ENCODE data around the gene ERFL.

The ERFL gene

DNA sequence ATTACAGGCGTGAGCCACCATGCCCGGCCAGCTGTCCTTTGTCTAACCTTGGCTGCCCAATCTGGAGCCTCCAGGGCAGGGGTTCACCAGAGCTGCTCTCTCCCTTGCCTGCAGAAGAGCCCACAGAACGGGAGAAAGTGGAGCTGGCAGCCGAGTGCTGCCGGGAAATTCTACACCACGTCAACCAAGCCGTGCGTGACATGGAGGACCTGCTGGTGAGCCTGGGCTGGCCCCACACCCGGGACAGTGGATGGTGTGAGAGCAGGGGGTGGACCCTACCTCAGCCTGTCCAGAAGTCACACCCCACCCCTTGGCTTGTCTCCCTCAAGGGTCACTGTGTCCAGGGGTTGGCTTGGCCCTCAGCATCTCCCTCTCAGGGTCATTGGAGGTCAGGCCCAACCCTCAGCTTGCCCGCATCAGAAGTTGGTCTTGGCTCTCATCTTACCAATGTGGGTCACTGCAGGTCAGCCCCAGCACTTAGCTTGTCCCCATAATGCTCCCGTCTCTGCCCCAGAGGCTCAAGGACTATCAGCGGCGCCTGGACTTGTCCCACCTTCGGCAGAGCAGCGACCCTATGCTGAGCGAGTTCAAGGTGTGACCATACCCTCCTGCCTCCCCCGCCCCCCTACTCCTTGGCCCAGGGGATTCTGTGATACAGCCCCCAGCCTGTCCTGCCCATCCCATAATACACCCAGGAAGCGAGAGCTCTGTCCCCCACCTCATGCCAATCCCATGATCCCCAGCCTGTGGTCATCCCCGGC, 24.9 kb downstream of the ERFL start:
- no peak for TF ChIP-seq ZFX (IDR thresholded peaks at IDR 0.05)
- TF ChIP-seq, protein P1, sequence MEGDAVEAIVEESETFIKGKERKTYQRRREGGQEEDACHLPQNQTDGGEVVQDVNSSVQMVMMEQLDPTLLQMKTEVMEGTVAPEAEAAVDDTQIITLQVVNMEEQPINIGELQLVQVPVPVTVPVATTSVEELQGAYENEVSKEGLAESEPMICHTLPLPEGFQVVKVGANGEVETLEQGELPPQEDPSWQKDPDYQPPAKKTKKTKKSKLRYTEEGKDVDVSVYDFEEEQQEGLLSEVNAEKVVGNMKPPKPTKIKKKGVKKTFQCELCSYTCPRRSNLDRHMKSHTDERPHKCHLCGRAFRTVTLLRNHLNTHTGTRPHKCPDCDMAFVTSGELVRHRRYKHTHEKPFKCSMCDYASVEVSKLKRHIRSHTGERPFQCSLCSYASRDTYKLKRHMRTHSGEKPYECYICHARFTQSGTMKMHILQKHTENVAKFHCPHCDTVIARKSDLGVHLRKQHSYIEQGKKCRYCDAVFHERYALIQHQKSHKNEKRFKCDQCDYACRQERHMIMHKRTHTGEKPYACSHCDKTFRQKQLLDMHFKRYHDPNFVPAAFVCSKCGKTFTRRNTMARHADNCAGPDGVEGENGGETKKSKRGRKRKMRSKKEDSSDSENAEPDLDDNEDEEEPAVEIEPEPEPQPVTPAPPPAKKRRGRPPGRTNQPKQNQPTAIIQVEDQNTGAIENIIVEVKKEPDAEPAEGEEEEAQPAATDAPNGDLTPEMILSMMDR (conservative IDR thresholded peaks at IDR 0.05): no peak
- peak overlapping the region; percentile 68 for H3K27ac ChIP-seq

DNA sequence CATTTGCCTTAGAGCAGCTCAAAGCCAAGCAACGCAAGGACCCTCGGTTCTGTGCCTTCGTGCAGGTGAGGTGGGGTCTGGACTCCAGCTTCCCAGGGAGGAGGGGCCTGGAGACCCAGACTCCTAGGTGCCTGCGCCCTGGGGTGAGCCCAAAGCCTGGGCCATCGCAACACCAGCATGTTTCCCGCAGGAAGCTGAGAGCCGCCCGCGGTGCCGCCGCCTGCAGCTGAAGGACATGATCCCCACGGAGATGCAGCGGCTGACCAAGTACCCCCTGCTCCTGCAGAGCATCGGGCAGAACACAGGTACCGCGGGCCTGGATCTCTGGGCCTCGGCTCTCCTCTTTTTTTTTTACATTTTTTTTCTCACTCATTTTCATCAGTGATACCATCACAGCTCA, 25.7 kb downstream of the ERFL start:
- no peak overlapping the region; the same call in 1 of the 2 replicates for H3K27ac ChIP-seq
- TF ChIP-seq, protein P1 (conservative IDR thresholded peaks at IDR 0.05): no peak
- no peak for TF ChIP-seq ZFX (IDR thresholded peaks at IDR 0.05)

DNA sequence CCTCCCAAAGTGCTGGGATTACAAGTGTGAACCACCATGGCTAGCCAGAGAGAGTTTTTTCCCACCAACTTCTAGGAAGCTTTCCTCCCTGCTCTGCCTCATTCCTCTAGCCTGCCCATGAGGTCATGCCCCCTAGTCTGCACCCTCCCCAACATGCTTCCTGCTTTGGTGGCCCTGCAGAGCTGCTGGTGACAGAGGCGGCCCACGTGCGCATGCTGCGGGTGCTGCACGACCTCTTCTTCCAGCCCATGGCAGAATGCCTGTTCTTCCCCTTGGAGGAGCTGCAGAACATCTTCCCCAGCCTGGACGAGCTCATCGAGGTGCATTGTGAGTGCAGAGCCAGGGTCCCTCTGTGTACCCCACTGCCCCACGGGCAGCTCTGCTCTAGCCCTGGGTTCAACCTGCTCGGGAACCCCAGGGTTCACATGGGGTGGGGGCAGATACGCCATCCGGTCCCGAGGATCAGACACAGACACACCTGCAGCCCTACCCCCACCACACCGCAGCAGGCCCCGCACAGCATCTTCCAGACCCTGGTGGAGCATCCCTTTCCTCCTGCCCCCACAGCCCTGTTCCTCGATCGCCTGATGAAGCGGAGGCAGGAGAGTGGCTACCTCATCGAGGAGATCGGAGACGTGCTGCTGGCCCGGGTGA, 26.4 kb downstream of the ERFL start:
- no peak for TF ChIP-seq ZFX (IDR thresholded peaks at IDR 0.05)
- TF ChIP-seq, protein P1 (conservative IDR thresholded peaks at IDR 0.05): no peak
- H3K27ac ChIP-seq: no peak overlapping the region

DNA sequence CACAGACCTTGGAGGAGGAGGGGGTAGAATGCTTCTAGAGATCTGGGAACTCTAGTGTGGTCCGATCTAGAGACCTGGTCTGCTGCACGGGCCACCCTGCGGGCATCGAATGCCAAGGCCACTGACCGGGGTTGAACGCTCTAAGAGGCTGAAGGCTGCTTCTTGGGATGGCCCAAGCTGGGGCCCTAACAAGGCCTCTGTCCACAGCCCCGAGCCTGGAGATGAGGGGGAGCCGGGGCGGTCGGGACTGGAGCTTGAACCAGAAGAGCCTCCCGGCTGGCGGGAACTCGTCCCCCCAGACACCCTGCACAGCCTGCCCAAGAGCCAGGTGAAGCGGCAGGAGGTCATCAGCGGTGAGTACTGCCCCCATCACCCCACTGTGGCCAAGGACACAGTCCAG, 30.0 kb downstream of the ERFL start:
- TF ChIP-seq, protein P1 (conservative IDR thresholded peaks at IDR 0.05): no peak
- TF ChIP-seq ZFX (IDR thresholded peaks at IDR 0.05): no peak
- H3K27ac ChIP-seq: no peak overlapping the region

DNA sequence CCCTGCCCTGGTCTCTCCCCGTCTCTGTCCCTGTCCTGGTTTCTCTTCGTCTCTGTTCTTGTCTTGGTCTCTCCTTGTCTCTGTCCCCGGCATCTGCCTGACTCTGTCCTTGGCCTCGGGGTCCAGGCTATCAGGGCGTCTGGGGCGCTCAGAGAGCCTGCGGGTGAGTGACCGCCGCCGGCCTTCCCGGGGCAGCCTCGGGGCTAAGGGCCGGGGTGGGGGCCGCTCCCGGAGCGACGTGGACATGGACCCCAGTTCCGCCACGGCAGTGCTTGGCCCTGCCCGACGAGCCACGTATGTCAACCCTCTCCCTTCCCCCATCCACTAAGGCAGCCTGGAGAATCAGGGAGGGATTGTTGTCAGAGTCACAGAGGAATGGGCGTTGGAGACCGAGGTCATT, 30.4 kb downstream of the ERFL start:
- no peak for TF ChIP-seq ZFX (IDR thresholded peaks at IDR 0.05)
- TF ChIP-seq, protein P1 (conservative IDR thresholded peaks at IDR 0.05): no peak
- H3K27ac ChIP-seq: no peak overlapping the region

DNA sequence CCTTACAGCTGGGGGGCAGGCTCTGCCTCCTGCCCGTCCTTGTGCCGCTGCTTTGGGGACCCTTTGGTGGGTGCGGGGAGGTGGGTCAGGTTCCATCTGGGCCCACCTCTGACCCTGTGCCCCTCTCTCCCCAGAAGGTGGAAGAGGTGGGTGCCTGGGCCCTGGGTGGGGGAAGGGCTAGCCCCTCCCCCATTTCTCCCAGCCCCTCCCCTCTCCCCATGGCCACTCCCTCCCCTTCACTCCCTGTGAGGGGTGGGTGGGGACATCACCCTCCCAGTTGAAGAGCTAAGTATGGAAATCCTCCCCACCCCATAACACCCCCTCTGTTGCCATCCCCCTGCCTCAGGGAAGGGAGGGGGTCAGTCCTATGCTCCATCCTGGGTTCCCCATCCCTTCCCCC, 31.1 kb downstream of the ERFL start:
- no peak overlapping the region for H3K27ac ChIP-seq
- TF ChIP-seq, protein P1 (conservative IDR thresholded peaks at IDR 0.05): no peak
- no peak for TF ChIP-seq ZFX (IDR thresholded peaks at IDR 0.05)

DNA sequence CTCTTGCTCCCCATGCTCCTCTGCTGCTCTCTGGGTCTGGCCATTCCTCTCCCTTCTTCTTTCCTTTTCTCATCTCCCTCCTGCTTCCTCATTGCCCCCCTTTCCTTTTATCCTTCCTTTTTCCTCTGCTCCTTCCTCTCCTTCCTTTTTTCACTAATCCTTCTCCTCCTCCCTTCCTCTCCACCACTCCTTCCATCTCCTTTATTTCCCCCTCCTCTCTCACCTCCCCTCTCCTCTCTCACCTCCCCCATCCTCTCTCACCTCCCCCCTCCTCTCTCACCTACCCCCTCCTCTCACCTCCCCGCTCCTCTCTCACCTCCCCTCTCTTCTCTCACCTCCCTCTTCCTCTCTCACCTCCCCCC, 31.7 kb downstream of the ERFL start:
- TF ChIP-seq, protein P1 (conservative IDR thresholded peaks at IDR 0.05): no peak
- no peak for TF ChIP-seq ZFX (IDR thresholded peaks at IDR 0.05)
- no peak overlapping the region for H3K27ac ChIP-seq
